H1 (cell line): ENCODE data around the gene PLA2G1B. TPM values are rescaled to one million over a fixed set of nuclear protein-coding genes. Genes with fewer than 3 reads are reported as not detected.

Experiments used
- CTCF ChIA-PET: fragments of 300-600 bp; sonication (Branson Sonifier 250); formaldehyde crosslinking; loops from one replicate; lab custom pipeline; 2021; ENCODE audit not compliant: partially characterized antibody; lab: Charles Lee
- POLR2A ChIA-PET: fragments of 300-600 bp; sonication (Branson Sonifier 250); formaldehyde crosslinking; loops from one replicate; lab custom pipeline; 2021; ENCODE audit warnings: inconsistent platforms; ENCODE audit not compliant: partially characterized antibody; lab: Charles Lee
- DNase-seq, 2 experiments: peaks; one replicate each; pipeline versions ENCODE4 v3.0.0 to v3.0.0-alpha.2; 2010 to 2022; ENCODE audit warnings: low spot score in 2 of 2, low read depth in 1 of 2, mixed read lengths in 1 of 2
- FAIRE-seq: peaks from 2 replicates; lab custom pipeline; 2011; peaks lifted over from hg19 to GRCh38; lab: Jason Lieb, UNC
- H2AFZ ChIP-seq: 2 replicates; pipeline ENCODE4 v1.8.1; 2012; ENCODE audit warnings: low read length, inconsistent platforms
- H2AK5ac ChIP-seq: 2 replicates; pipeline ENCODE4 v1.6.1; 2013; ENCODE audit warnings: low read depth, low read length
- H2BK120ac ChIP-seq: replicated peaks from 2 replicates; pipeline ENCODE3; 2013; ENCODE audit warnings: low read depth, low read length, inconsistent platforms
- H2BK12ac ChIP-seq: 2 replicates; pipeline ENCODE4 v1.6.1; 2013; ENCODE audit warnings: low read depth, low read length
- H2BK15ac ChIP-seq: 2 replicates; pipeline ENCODE4 v1.6.1; 2013; ENCODE audit warnings: low read length
- H2BK20ac ChIP-seq: 2 replicates; pipeline ENCODE4 v1.6.1; 2013; ENCODE audit warnings: low read length
- H2BK5ac ChIP-seq: 2 replicates; pipeline ENCODE4 v1.6.1; 2013; ENCODE audit warnings: low read depth, low read length
- H3K14ac ChIP-seq: 2 replicates; pipeline ENCODE4 v1.6.1; 2013; ENCODE audit warnings: inconsistent platforms; ENCODE audit not compliant: insufficient read length
- H3K18ac ChIP-seq: 2 replicates; pipeline ENCODE4 v1.6.1; 2013; ENCODE audit warnings: low read length; ENCODE audit errors: extremely low read depth
- H3K23ac ChIP-seq: 2 replicates; pipeline ENCODE4 v1.6.1; 2013; ENCODE audit warnings: inconsistent platforms; ENCODE audit not compliant: insufficient read length
- H3K23me2 ChIP-seq: 2 replicates; pipeline ENCODE4 v1.6.1; 2013; ENCODE audit warnings: low read depth, low read length
- H3K27ac ChIP-seq: 2 replicates; pipeline ENCODE4 v1.6.1; 2011; ENCODE audit warnings: low read depth, low read length, inconsistent platforms
- H3K27me3 ChIP-seq, 4 experiments: replicated peaks in 1 of 4; 1 replicate in 1 of 4; 2 replicates in 3 of 4; pipeline versions ENCODE4 v1.6.1 to v1.8.1; 2011 to 2013; ENCODE audit warnings: low read length in 3 of 4, mild to moderate bottlenecking in 3 of 4, inconsistent platforms in 2 of 4, mixed read lengths in 2 of 4, moderate library complexity in 1 of 4; ENCODE audit not compliant: control insufficient read depth in 3 of 4, insufficient read depth in 3 of 4; ENCODE audit errors: extremely low read depth in 1 of 4
- H3K36me3 ChIP-seq, 4 experiments: 2 replicates each; pipeline versions ENCODE4 v1.6.1 to v1.8.1; 2011 to 2013; ENCODE audit warnings: mild to moderate bottlenecking in 4 of 4, low read length in 3 of 4, moderate library complexity in 2 of 4, control low read depth in 1 of 4, inconsistent platforms in 1 of 4; ENCODE audit not compliant: insufficient read depth in 4 of 4, control insufficient read depth in 2 of 4
- H3K4ac ChIP-seq: replicated peaks from 2 replicates; pipeline ENCODE3; 2013; ENCODE audit warnings: low read length, low read depth, mixed read lengths, inconsistent platforms; ENCODE audit not compliant: insufficient read length
- H3K4me1 ChIP-seq, 4 experiments: replicated peaks in 1 of 4; 1 replicate in 1 of 4; 2 replicates in 3 of 4; pipeline versions ENCODE4 v1.6.1 to v1.8.1; 2011 to 2013; ENCODE audit warnings: low read length in 3 of 4, inconsistent platforms in 2 of 4, mixed read lengths in 1 of 4; ENCODE audit not compliant: insufficient read depth in 4 of 4, control insufficient read depth in 3 of 4
- H3K4me2 ChIP-seq, 2 experiments: 2 replicates each; pipeline versions ENCODE4 v1.6.1 to v1.8.1; 2011 to 2013; ENCODE audit warnings: low read depth in 2 of 2, low read length in 2 of 2, control low read depth in 1 of 2, inconsistent platforms in 1 of 2, mild to moderate bottlenecking in 1 of 2; ENCODE audit not compliant: insufficient read depth in 1 of 2
- H3K4me3 ChIP-seq, 4 experiments: fragments of 200-600, 300-600 bp in 1 of 4; sonication (generic), shearing (Covaris generic), sonication (Bioruptor Twin) in 1 of 4; 2 replicates each; pipeline versions ENCODE4 v1.5.1 to v1.8.1; 2011 to 2016; ENCODE audit warnings: low read length in 4 of 4, low read depth in 3 of 4, control low read depth in 2 of 4, inconsistent platforms in 2 of 4, mild to moderate bottlenecking in 2 of 4, mixed read lengths in 1 of 4, moderate library complexity in 1 of 4; ENCODE audit not compliant: insufficient read depth in 2 of 4; ENCODE audit errors: extremely low read depth in 1 of 4
- H3K56ac ChIP-seq: replicated peaks from 2 replicates; pipeline ENCODE3; 2013; ENCODE audit warnings: low read depth, mild to moderate bottlenecking, mixed read lengths, low read length, inconsistent platforms; ENCODE audit not compliant: insufficient read length
- H3K79me1 ChIP-seq: 2 replicates; pipeline ENCODE4 v1.6.1; 2013; ENCODE audit warnings: low read depth, low read length, control low read depth
- H3K79me2 ChIP-seq, 2 experiments: 2 replicates each; pipeline versions ENCODE4 v1.6.1 to v1.8.1; 2012 to 2013; ENCODE audit warnings: low read length in 2 of 2, mild to moderate bottlenecking in 2 of 2, inconsistent platforms in 1 of 2; ENCODE audit not compliant: insufficient read depth in 2 of 2, control insufficient read depth in 1 of 2
- H3K9ac ChIP-seq, 4 experiments: replicated peaks in 1 of 4; 1 replicate in 1 of 4; 2 replicates in 3 of 4; pipeline versions ENCODE4 v1.6.1 to v1.8.1; 2011 to 2013; ENCODE audit warnings: low read depth in 3 of 4, low read length in 3 of 4, control low read depth in 2 of 4, mild to moderate bottlenecking in 2 of 4, moderate library complexity in 2 of 4, inconsistent platforms in 1 of 4; ENCODE audit errors: extremely low read depth in 1 of 4
- H3K9me3 ChIP-seq, 2 experiments: 2 replicates each; pipeline versions ENCODE4 v1.6.1 to v1.8.1; 2012 to 2013; ENCODE audit warnings: mild to moderate bottlenecking in 2 of 2, moderate library complexity in 2 of 2, control low read depth in 1 of 2, inconsistent platforms in 1 of 2, low read depth in 1 of 2, low read length in 1 of 2, mixed read lengths in 1 of 2; ENCODE audit not compliant: insufficient read depth in 2 of 2
- H4K20me1 ChIP-seq, 2 experiments: replicated peaks in 1 of 2; 2 replicates each; pipeline versions ENCODE3 to v1.8.1; 2011 to 2013; ENCODE audit warnings: inconsistent platforms in 2 of 2, low read length in 2 of 2, mild to moderate bottlenecking in 1 of 2; ENCODE audit not compliant: insufficient read depth in 2 of 2, control insufficient read depth in 1 of 2
- H4K5ac ChIP-seq: 2 replicates; pipeline ENCODE4 v1.6.1; 2013; ENCODE audit warnings: low read length, low read depth, mixed read lengths, inconsistent platforms; ENCODE audit not compliant: insufficient read length
- H4K8ac ChIP-seq: 2 replicates; pipeline ENCODE4 v1.8.0; 2013; ENCODE audit warnings: mild to moderate bottlenecking, moderate library complexity, low read length, inconsistent platforms; ENCODE audit not compliant: insufficient read depth; ENCODE audit errors: extremely low read depth
- H4K91ac ChIP-seq: replicated peaks from 2 replicates; pipeline ENCODE3; 2013; ENCODE audit warnings: low read length, mixed read lengths, inconsistent platforms; ENCODE audit not compliant: insufficient read length
- ATF2 ChIP-seq: IDR thresholded peaks from 2 replicates; pipeline ENCODE4 v1.6.1; 2012; ENCODE audit warnings: low read length, inconsistent platforms
- EGR1 ChIP-seq: IDR thresholded peaks from 2 replicates; pipeline ENCODE4 v1.6.1; 2011; ENCODE audit warnings: low read depth, low read length, borderline replicate concordance
- WGBS, 2 experiments: shearing (Covaris generic) in 1 of 2; methylation state at CpG; one replicate each; pipeline versions ENCODE4 v1.1.6 to v1.1.7; 2013 to 2015; ENCODE audit warnings: low lambda C conversion rate in 2 of 2, mixed read lengths in 2 of 2, inconsistent platforms in 1 of 2, low coverage in 1 of 2, missing lambda C conversion rate in 1 of 2; ENCODE audit not compliant: insufficient replicate concordance in 2 of 2, insufficient coverage in 1 of 2, insufficient read length in 1 of 2; ENCODE audit errors: extremely low coverage in 1 of 2, missing lambda C conversion rate in 1 of 2; 5-methylcytosine and 5-hydroxymethylcytosine counted together
- polyA plus RNA-seq, 7 experiments: library from polyadenylated mRNA; depleted of rRNA in 3 of 7; stranded (reverse) in 5 of 7; unstranded in 2 of 7; fragments of >200 nt in 5 of 7; fragments of 200-250 nt in 2 of 7; gene quantifications; 1 replicate in 5 of 7; 2 replicates in 1 of 7; 4 replicates in 1 of 7; pipeline versions ENCODE4 v1.2.1 to v1.2.3, GENCODE V29; 2011 to 2013; ENCODE audit warnings: missing spikeins in 2 of 7, mixed read lengths in 2 of 7
- total RNA-seq: library from RNA; stranded (reverse); fragmentation: NEBNext Ultra II Directional; extraction: Animal tissue kit (Norgen Biotek cat#: 25700); gene quantifications from 2 replicates; pipeline ENCODE4 v1.2.1, GENCODE V29; 2021

Gene PLA2G1B
- total and polyA plus RNA-seq, 2 of the 8 experiments (the other 6 are each of a cell fraction or from before 2014, with no cell fraction given) = not detected

- no peak overlapping the region for H2BK15ac ChIP-seq
- no peak overlapping the region for H3K27ac ChIP-seq
- H2BK120ac ChIP-seq = no peak overlapping the region
- H4K91ac ChIP-seq = no peak overlapping the region
- no peak overlapping the region for H3K14ac ChIP-seq
- H3K27me3 ChIP-seq = no peaks in the 10 kb centered on the region
- no peak overlapping the region for H2AK5ac ChIP-seq
- CTCF ChIA-PET = interaction anchor here (0.6 to 12.5 kb wide), 35 partner anchors 9 to 129 kb away, joined by 3 to 310 read pairs (median 5); partner anchors contain the start of genes COX6A1, GATC and TRIAP1
- no peak overlapping the region for H3K4me3 ChIP-seq
- H3K56ac ChIP-seq = no peak overlapping the region
- no peak overlapping the region for H3K9ac ChIP-seq
- H4K8ac ChIP-seq = no peak overlapping the region
- no peak for FAIRE-seq
- H3K79me1 ChIP-seq = no peaks in the 10 kb centered on the region
- no peaks in the 10 kb centered on the region for H3K9me3 ChIP-seq
- H2BK12ac ChIP-seq = no peak overlapping the region
- no peak overlapping the region for H2BK5ac ChIP-seq
- H3K4me1 ChIP-seq = peaks cover 9 to 20% (median 15%) of the 10 kb centered on the region in 4 experiments
- POLR2A ChIA-PET = interaction anchor here (0.6 to 9.2 kb wide), 11 partner anchors 10 to 156 kb away, joined by 3 to 78 read pairs (median 4); partner anchors contain the start of genes GATC, MSI1, RPLP0 and TRIAP1
- H4K20me1 ChIP-seq = peaks cover 10 to 11% of the 10 kb centered on the region in 2 experiments
- DNase-seq = no peak
- no peak for TF ChIP-seq ATF2
- no peak for TF ChIP-seq EGR1
- H3K23ac ChIP-seq = no peak overlapping the region
- no peak overlapping the region for H3K4me2 ChIP-seq
- H3K18ac ChIP-seq = no peak overlapping the region
- H3K36me3 ChIP-seq = peaks cover 26 to 52% (median 39%) of the 10 kb centered on the region in 4 experiments
- no peak overlapping the region for H3K4ac ChIP-seq
- no peak overlapping the region for H2AFZ ChIP-seq
- H2BK20ac ChIP-seq = no peak overlapping the region
- 95% methylated on average over 5 of the region's 5 CpGs; no CpG with 5 or more reads in 1 of the 2 experiments for WGBS, 2 experiments
- no peak overlapping the region for H4K5ac ChIP-seq
- H3K79me2 ChIP-seq = peaks cover 0 to 5% of the 10 kb centered on the region in 2 experiments; a peak in 2 of 4 replicates
- peaks cover 3% of the 10 kb centered on the region; the same call in 1 of the 2 replicates for H3K23me2 ChIP-seq
Observed at GRCh38 chr12:120357104-120357503, 29.5 kb upstream of the PLA2G1B start.
